Cardiac fibroblast (primary cell): ENCODE results near the gene SNAI3.
A peak's percentile ranks its signal among the peaks of the same experiment; 100 is the strongest.

ENCODE experiments used
- DNase-seq, 2 donors: peaks; one replicate each; pipeline versions ENCODE4 v3.0.0 to v3.0.0-alpha.2; 2010; ENCODE audit warnings: low read depth in 2 of 2
- H3K4me3 ChIP-seq, 2 donors: replicated peaks in 1 of 2; 1 replicate in 1 of 2; 2 replicates in 1 of 2; pipeline ENCODE4 v1.5.1; 2011; ENCODE audit warnings: low read depth in 2 of 2, low read length in 2 of 2, mild to moderate bottlenecking in 2 of 2, moderate library complexity in 1 of 2
- CTCF ChIP-seq: IDR thresholded peaks from one replicate; pipeline ENCODE4 v1.5.1; 2011; ENCODE audit warnings: low read depth, mild to moderate bottlenecking, low read length, inconsistent platforms

The SNAI3 gene

DNA sequence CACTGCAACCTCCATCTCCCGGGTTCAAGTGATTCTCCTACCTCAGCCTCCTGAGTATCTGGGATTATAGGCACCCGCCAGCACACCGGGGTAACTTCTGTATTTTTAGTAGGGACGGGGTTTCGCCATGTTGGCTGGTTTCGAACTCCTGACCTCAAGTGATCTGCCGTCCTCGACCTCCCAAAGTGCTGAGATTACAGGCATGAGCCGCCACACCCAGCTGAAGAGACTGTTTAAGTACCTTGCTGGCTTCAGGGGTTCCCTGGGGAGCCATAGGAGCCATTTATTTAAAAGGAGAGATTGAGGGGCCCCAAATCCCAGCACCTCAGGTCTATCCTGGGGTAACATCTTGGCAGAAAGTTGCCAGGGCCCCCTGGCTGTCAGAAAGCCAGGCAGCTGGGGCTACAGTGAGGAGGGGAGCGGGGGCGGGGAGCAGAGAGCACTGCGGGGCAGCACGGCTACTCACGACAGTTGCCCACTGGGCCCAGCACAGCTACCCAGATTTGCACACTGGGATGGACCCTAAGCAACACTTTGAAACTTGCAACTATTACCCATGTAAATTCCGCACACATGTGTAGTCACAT is 1.6 kb downstream of the SNAI3 start:
- no peak overlapping the region for H3K4me3 ChIP-seq
- DNase-seq, result no peak
- TF ChIP-seq CTCF, result no peak

GRCh38 chr16:88681709-88682451 is 4.4 kb downstream of the SNAI3 start:
- H3K4me3 ChIP-seq, result no peak overlapping the region
- TF ChIP-seq CTCF, result no peak
- DNase-seq, result no peak

DNA sequence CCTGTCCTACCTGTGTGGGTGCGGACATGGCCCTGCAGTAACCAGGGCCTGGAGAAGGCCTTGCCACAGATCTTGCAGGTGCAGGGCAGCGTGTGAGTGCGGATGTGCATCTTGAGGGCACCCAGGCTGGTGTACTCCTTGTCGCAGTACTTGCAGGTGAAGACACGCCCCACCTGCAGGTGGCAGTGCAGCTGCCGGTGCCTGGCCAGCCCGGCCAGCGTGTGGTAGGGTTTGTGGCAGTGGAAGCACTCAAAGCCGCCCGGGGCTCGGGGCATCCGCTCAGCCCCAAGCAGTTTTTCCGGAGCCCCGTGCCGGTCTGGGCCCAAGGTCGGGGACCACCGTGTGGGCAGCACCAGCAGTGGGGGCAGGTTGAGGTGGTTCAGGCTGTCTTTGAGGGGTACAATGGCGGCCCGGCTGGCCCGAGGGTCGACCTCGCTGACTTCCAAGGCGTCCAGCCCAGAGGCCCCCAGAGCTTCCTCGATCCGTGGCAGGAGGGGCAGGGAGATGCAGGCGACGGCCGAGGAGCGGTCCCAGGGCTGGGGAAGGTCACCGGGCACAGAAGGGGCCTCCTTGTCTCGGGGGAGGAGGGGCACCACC is 5.1 kb downstream of the SNAI3 start:
- no peak overlapping the region for H3K4me3 ChIP-seq
- TF ChIP-seq CTCF, result peak; percentile 20
- DNase-seq, result no peak

DNA sequence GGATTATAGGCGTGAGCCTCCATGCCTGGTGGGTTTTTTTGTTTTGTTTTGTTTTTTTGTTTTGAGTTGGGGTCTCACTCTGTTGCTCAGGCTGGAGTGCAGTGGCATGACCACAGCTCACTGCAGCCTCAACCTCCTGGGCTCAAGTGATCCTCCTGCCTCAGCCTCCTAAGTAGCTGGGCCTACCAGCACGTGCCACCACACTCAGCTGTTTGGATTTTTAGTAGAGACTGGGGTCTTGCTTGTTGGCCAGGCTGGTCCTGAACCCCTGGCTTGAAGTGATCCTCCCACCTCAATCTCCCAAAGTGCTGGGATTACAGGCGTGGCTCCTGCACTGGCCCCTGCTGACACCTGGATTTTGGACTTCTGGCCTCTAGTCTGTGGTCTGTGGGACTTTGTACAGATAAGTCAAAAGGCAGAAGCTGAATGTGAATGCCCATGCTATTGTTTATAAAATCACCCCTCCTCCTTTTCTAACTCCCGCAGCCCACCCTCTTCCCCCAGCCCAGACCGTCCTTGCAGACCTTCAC is 5.7 kb downstream of the SNAI3 start:
- no peak overlapping the region for H3K4me3 ChIP-seq
- no peak for DNase-seq
- no peak for TF ChIP-seq CTCF

GRCh38 chr16:88678224-88678979 is 7.9 kb downstream of the SNAI3 start:
- no peak for DNase-seq
- H3K4me3 ChIP-seq, result no peak overlapping the region
- no peak for TF ChIP-seq CTCF

- no peak for DNase-seq
- no peak for TF ChIP-seq CTCF
- H3K4me3 ChIP-seq, result no peak overlapping the region
Measured at GRCh38 chr16:88677721-88678120, 8.6 kb downstream of the SNAI3 start.
